ENCODE data around the gene NPHP1.
A peak's percentile ranks its signal among the peaks of the same experiment; 100 is the strongest.
"Not testable (repeated sequence)": the region's sequence is repeated elsewhere in the genome, so short reads cannot be mapped to it uniquely, and the experiment has no call there.

NPHP1 gene

GRCh38 chr2:110204408-110205385 lies at the start of gene NPHP1:
Gene NPHP1 (minus strand): TSS chr2:110205013. CDS start chr2:110204968, 45 bp downstream.
- peak; percentile 72 to 76 for DNase-seq (ENCODE audit: low read depth in 2 of 2)

- not testable (repeated sequence) for DNase-seq (ENCODE audit: low read depth in 2 of 2)
These were observed 43.4 kb upstream of the NPHP1 start for GRCh38 chr2:110248081-110248795.

- DNase-seq (ENCODE audit: low read depth in 2 of 2): not testable (repeated sequence)
These were observed 40.9 kb upstream of the NPHP1 start for GRCh38 chr2:110245488-110246435.

- not testable (repeated sequence) for DNase-seq (ENCODE audit: low read depth in 2 of 2)
These were observed 38.5 kb upstream of the NPHP1 start for GRCh38 chr2:110243283-110243682.

- not testable (repeated sequence) for DNase-seq (ENCODE audit: low read depth in 2 of 2)
These were observed 29.7 kb upstream of the NPHP1 start for GRCh38 chr2:110234514-110234913.

- DNase-seq (ENCODE audit: low read depth in 2 of 2): not testable (repeated sequence)
These were observed 25.1 kb upstream of the NPHP1 start for GRCh38 chr2:110229886-110230285.

- not testable (repeated sequence) for DNase-seq (ENCODE audit: low read depth in 2 of 2)
These were observed 17.8 kb upstream of the NPHP1 start for GRCh38 chr2:110222626-110223025.

GRCh38 chr2:110221938-110222337 lies 17.1 kb upstream of the NPHP1 start:
- DNase-seq (ENCODE audit: low read depth in 2 of 2): no peak

GRCh38 chr2:110220190-110220564 lies 15.4 kb upstream of the NPHP1 start:
- DNase-seq (ENCODE audit: low read depth in 2 of 2): no peak

GRCh38 chr2:110219496-110220189 lies 14.8 kb upstream of the NPHP1 start:
- DNase-seq (ENCODE audit: low read depth in 2 of 2): no peak

- DNase-seq (ENCODE audit: low read depth in 2 of 2): not testable (repeated sequence)
These were observed 14.1 kb upstream of the NPHP1 start for GRCh38 chr2:110218889-110219288.

GRCh38 chr2:110216803-110217202 lies 12.0 kb upstream of the NPHP1 start:
- DNase-seq (ENCODE audit: low read depth in 2 of 2): no peak

GRCh38 chr2:110216199-110216598 lies 11.4 kb upstream of the NPHP1 start:
- no peak for DNase-seq (ENCODE audit: low read depth in 2 of 2)

- DNase-seq (ENCODE audit: low read depth in 2 of 2): no peak
These were observed 10.8 kb upstream of the NPHP1 start for GRCh38 chr2:110215566-110216158.

- no peak for DNase-seq (ENCODE audit: low read depth in 2 of 2)
These were observed 10.3 kb upstream of the NPHP1 start for GRCh38 chr2:110215091-110215490.

GRCh38 chr2:110213522-110213921 lies 8.7 kb upstream of the NPHP1 start:
- not testable (repeated sequence) for DNase-seq (ENCODE audit: low read depth in 2 of 2)

GRCh38 chr2:110211938-110212858 lies 7.4 kb upstream of the NPHP1 start, which contains the start of gene MTLN:
Gene MTLN (minus strand): TSS chr2:110212547. CDS start chr2:110212525, 22 bp downstream.
- peak; percentile 50 to 56 for DNase-seq (ENCODE audit: low read depth in 2 of 2)

- no peak for DNase-seq (ENCODE audit: low read depth in 2 of 2)
These were observed 1.0 kb upstream of the NPHP1 start for GRCh38 chr2:110205660-110206455.
